DLD1 (cell line): Measurements from ENCODE around the gene LMTK2.
"Not testable (repeated sequence)": the region's sequence is repeated elsewhere in the genome, so short reads cannot be mapped to it uniquely, and the experiment has no call there.

ENCODE experiments used
- in situ Hi-C: cut with HindIII; loops from 2 replicates; pipeline ENCODE4 v1.10.0; 2017; ENCODE audit warnings: low sequenced_read_pairs

LMTK2 gene

DNA sequence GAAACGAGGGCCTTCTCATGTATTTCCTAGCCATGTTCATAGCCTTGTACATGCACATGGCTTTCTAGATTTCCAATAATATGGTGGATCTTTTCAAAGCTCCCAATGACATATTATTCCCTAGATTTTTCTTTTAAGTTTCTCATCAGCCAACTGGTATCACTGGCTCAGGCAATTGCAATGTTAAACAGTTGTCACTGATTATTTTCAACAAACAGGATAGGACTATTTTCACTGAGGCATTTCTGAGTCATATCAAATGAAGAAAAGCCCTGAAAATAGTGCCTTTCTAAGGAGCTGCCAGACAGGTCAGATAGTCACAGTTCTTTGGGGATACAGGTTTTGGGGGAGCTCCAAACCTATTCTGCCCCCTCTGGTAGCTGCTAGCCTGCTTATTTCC, 4.5 kb upstream of the LMTK2 start:
- in situ Hi-C loops: no loop called here

DNA sequence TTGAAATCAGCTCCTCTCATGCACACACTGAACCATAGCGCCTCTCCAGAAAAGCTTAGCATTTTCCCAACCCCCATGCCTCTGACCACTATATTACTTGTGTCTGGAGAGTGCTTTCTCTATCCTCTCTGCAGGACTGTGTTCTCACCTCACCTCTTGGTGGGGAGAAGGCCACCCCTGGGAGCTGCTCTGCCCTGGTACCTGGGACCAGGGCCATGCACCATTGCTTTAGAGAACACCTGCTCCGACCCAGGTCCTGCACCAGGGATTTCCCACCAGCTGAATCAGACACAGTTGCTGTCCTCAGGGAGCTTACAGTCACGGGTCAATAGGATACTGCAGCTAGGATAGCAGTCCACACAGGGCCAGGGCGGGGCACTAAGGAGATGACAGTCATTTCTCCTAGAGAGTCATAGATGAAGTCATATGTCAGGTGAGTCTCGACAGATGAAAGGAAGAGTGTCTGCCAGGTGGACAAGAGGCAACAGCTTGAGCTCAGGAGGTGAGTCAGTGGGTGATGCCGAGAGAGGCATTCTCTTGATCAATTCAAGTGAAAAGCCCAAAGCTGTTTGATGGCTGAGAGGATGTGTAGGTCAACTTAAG, 619 bp upstream of the LMTK2 start:
- in situ Hi-C loops: no loop called here

DNA sequence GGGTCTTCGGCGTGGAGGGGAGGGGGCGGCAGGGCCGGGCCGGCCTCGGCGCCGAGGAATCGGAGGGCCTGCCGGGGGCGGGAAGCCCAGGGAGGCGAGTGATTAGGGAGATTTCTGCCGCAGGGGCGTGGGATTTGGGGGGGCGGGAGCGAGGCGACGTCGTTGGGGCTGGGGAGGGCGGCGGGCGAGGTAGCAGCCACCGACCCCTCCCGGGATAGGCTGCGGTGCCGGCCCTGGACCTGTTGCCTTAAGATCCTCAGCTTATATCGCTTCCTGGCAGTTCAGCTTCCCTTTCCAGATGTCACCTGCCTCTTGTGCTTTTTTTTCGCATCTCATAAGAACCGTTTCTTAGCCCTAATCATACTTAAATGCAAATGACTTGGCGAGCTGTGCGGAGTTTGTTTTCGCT, 655 bp downstream of the LMTK2 start:
- in situ Hi-C loops: no loop called here

DNA sequence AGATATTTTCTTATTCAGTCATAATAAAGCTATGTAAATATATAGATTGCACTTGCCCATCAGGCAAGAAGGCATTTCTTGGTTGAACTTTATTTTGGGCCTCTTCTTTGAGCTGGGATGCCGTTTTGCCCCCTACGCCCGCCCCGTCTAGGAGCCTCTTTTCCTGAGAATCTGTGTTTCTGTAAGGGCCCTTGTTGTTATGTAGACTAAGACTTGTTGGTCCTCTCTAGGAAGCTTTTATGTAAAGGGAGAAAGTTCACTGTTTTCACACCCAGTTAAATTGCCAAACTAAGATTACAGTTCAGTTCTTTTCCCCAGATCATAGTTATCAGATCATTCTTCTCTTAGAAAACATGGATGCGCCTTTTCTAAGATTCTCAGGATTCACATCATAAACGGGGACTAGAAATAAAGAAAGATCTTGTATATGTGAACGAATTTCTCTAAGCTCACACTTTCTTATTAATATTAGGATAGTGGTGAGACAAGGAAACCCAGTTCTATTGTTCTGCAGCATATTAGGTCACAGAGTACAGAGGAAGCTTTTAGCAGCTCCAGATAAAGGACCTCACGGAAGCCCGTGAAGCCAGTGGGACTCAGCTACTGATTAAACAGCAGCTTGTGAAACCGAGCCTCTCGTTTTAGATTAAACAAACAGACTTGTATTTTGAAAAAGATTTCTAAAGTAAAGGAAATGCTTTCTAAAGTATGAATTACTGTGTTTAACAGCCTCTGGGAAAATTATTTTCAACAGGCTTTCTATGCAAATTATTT, 3.8 kb downstream of the LMTK2 start:
- in situ Hi-C loops: no loop called here

DNA sequence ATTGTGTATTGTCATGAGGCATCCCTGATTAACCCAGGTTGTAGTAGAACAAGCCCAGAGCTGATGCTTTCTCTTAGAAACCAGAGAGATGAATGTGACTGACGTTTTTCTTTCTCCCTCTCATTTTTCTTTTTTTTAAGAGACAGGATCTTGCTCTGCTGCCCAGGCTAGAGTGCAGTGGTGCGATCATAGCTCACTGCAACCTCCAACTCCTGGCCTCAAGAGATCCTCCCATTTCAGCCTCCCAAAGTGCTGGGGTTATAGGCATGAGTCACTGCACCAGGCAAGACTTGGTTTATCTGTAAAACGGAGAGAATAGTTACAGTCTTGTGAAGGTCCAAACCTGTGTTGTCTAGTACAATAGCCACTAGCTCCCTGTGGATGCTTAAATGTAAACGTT, 5.4 kb downstream of the LMTK2 start:
- in situ Hi-C loops: no loop called here

DNA sequence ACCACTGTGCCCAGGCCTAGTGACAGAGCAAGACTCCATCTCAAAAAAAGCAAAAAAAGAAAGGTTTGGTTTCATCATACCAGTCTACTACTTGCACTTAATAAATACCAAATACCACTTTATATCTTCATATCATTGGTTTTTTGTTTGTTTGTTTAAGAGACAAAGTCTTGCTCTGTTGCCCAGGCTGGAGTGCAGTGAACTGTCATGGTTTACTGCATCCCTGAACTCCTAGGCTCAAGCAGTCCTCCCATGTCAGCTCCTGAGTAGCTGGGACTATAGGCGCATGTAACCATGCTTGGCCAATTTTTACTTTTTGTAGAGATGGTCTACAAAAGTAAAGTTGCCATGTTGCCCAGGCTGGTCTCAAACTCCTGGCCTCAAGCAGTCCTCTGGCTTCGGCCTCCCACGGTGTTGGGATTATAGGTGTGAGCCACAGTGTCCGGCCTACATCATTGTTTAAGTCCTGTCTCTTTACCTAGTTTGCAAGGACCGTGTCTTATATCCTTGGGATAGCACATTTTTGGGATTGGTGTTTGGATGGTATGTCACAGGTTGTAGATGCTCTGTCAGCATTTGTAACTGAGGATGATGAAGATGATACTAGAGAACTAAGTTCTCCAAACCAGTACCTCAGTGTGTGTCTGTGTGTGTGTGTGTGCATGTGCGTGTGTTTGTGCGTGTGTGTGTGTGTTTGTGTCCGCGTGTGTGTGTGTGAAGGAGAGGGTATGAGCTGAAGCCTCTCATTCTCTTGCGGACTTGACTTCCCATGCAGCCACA, 9.3 kb downstream of the LMTK2 start:
- in situ Hi-C loops: no loop called here

DNA sequence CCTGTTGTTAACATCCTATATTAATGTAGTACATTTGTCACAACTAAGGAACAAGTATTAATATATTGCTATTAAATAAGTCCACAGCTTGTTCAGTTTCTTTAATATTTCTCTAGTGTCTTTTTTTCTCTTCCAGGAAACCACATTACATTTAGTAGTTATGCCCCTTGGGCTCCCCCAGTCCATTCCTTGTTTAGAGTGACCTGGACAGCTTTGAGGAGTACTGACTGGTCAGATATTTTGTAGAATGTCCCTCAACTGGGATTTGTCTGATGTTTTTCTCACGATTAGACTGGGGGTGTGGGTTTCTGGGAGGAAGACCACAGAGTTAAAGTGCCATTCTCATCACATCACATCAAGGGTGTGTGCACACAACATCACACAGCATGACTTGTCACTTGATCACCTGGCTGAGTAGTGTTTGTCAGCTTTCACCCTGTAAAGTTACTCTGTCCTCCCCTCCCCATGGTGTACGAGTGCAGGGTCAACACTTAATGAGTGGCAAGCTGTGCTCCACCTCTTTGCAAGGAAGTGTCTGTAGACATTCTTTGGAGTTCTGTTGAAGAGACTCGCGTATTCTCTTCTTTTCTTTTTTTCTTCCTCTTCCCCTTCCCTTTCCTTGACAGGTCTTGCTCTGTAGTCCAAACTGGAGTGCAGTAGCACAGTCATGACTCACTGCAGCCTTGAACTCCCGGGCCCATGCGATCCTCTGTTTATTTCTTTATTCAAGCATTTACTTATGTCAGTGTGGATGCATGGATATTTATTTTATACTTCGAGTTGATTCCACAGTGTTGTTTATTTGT, 10.2 kb downstream of the LMTK2 start:
- in situ Hi-C loops: no loop called here

DNA sequence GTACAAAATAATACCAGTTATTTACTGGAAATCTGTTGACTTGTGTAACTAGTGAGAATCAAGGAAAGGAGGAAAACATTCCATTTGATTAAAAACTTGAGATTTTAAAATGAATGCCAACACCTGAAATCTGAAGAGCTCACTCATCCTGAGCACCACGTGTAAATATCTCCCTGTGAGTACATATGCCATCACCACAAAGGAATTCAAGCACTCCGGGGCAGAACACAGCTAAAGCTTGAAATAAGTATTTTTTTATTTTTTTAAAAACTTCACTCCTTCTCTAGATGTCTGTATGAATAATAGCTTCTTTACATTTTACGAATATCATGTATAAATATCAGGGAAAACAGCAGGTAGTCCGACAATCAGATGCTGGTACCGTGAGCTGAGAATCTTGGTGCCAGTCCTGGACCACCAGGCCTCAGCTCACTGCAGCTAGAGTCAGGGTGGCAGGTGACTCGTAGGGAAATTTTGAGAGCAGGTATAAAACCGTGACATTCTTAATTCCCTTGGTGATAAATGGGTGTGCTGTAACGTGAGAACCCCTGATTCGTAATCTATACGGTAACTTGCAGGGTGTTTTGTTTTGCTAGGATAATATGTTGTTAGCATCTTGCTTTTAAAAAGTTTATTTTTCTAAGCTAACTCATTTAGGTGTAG, 12.7 kb downstream of the LMTK2 start:
- in situ Hi-C loops: no loop called here

DNA sequence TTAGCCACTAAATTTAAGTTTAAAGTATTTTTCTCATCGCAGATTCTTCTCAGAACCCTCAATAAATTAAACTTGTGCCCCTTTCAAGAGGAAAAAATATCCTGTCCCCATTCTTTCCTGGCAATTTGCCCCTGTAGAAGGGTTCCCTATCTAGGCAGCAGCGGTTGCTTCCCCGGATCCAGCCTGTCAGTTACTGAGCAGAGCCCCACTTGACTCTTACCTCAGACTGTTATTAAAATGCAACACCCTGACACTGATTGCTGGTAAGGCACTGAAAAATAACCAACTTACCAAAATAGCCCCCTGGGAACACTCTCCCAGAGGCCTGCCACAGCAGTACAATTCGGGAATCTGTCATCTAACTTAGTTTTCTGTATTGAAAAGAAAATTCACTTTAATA, 13.9 kb downstream of the LMTK2 start:
- in situ Hi-C loops: no loop called here

DNA sequence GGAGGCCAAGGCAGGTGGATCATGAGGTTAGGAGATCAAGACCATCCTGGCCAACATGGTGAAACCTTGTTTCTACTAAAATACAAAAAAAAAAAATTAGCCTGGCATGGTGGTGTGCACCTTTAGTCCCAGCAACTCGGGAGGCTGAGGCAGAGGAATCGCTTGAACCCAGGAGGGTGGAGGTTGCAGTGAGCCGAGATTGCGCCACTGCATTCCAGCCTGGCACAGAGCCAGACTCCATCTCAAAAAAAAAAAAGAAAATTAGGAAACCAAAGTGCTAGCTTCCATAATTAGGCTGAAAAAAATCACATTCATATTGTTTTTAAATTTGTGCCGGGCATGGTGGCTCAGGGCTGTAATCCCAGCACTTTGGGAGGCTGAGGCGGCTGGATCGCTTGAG, 14.7 kb downstream of the LMTK2 start:
- in situ Hi-C loops: not testable (repeated sequence)

DNA sequence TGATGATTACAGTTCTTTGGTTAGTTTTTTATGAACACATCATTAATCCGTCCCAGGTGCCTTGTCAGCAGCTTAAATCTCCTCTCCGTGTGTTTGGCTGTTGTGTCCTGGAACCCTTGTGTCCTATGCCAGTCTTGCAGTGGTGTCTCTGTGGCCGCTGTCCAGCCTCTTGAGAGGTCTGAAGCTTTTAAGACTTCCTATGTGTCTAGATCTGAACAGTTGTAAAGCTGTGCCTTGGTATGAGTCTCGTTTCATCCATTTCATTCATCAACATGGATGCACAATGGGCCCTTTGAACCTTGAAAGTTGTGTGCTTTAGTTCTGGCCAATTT, 16.7 kb downstream of the LMTK2 start:
- in situ Hi-C loops: no loop called here

DNA sequence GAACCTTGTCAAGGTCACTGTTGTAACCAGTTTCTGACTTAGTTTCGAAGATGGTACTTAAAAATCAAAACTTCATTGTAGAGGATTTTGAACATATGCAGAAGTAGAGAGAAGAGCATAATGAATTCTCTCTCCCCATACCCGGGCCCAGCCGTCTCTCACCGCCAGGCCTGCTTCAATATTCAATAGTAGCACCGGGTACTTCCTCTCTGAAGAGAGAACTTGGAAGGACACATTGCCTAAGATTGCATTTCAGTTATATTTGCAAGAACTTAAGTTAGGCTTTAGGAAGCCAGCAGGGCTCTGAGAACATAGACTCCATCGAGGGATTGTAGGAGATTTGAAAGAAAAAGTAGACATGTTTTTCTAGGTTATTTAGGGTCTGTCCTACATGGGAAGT, 19.1 kb downstream of the LMTK2 start:
- in situ Hi-C loops: no loop called here

DNA sequence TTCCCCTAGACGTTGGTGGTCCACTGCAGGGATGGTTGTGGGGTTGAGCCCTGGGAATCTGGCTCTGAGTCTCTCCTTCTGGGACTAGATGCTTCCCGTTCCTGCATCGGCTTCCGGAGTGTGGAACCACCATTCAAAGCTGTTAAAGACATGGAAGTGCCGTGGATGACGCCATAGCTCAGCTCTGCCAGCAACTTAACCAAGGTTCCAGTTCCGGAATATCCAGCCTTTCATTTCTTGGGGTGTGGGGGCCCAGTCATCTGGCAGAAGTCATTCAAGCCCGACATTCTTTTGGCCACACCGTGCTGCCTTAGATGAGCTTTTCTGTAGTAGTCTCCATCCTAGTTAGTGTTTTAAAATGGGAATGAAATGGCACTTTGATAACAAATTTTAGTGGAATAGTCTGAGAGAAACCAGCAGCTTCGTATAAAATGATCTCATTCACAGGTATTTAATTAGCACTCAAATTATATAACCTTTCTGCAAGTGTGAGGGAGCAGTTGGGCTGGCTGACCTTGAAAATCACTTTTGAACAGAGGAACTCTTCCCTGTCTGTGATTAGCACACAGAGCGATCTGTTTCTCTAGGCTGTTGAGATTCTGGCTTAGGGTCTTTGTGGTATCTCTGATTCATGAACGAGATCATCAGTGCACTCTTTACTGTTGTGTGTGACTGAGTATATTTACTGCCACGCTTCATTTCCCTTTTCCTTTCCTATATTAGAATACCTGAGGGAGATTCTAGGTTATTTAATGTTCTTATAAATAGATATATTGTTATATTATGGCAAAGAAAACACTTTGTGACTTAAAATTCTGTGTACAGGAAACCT, 19.9 kb downstream of the LMTK2 start:
- in situ Hi-C loops: no loop called here

DNA sequence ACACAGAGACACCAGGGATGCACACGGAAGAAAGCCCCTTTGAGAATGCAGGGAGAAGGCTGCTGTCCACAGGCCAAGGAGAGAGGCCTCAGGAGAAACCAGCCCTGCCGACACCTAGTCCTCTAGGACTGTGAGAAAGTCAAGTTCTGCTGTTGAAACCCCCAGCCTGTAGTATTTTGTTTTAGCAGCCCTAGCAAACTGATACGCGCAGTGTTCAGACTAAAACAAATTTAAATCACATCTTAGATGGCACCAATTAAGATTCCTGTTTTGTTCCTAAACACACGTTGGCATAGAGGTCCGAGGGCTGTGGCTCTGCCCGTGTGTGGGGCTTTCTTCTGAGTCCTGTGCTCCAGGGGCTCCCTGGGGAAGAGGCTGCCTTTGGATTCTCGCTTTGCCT, 21.7 kb downstream of the LMTK2 start:
- in situ Hi-C loops: no loop called here

DNA sequence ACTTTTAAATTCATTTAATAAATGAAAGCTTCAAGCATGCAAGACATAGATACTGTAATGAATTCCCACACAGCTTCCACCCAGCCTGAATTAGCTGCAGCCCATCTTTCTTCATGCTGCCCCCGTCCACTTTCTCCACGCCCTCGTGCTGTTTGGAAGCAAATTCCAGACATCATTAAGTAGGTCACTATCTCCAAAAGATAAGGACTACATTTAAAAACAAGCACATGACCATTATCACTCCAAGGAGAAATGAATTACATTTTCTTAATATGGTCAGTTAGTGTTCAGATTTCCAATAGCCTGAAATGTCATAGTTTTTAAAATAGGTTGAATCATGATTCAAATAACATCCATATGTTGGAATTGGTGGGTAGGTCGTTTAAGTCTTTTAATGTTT, 24.3 kb downstream of the LMTK2 start:
- in situ Hi-C loops: no loop called here

DNA sequence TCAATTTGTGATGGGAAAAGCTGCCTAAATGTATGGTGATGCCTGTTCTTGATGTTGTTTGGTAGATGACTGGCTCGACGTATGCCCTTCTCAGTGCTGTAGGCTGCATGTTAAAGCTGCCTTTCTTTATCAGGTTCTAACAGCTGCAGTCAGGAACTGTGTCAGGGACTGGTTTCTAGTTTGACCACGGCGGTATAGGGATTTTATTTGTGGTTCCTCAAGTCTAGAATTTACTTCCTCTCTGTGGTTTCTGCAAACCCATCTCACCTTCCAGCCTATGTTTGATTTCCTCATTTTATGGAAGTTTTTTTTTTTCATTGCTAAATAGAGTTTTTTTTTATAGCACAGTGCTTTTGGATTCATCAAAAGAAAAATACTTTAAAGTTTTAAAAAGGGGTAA, 26.5 kb downstream of the LMTK2 start:
- in situ Hi-C loops: no loop called here

DNA sequence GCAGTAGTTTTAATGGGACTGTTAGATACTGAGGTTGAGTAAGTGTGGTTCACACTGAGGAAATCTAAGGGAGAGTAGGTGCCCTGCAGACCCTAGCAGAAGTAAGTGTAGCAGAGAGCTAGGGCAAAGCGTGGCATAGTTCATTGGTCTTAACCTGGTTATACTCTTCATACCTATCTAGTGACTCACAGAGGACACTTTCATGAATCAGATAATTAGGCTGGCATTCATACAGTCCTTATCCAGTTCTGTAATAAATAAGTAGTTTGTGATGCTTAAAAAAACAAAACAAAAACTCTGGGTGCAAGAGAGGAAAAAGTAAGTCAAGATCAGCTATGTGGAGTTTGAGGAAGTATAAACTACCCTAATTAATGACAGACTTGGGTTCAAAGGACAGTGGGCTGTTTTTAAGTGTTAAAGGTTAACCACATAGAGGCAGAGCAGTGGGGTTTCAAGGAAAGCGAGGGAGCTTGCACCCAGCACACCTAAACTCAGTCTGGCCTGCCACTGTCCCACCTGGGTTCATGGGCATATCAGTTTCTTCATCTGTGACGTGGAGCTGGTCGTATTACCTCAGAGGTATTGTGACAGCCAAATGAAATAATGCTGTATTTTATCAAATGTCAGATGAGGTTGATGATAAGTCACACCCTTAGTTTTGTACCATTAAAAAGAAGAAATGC, 27.1 kb downstream of the LMTK2 start:
- in situ Hi-C loops: no loop called here

DNA sequence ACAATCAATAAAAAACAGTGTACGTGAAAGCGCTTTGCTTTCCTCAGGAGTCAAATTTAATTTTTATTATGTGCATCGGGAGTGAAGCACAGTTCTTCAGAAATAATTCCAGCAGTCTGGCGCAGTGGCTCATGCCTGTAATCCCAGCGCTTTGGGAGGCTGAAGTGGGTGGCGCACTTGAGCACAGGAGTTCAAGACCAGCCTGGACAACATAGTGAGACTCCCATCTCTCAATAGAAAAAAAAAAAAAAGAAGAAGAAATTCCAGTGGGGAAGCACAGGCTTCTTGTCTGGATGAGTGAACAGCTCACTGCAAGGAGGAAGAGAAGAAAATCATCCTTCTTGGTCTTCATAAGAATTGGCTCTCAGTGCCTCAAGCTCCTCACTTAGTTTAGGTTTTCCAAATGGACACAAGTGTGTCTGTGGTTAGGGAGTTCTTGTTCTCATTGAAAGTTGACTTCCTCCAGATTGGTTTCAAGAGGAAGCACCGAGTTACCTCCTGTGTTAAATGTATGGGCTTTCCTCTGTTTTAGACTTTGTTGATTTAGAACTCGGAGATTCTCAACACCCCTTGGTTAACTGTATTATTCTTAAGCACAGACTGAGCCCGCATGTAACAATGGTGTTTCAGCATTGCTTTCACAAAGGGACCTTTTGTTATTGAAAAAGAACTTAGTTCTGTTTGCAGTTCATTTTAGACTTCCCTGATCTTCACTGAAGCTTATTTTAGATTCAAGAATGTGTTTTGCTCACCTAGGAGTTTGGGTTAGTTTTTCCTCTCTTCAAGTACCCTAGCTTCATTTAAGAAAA, 28.0 kb downstream of the LMTK2 start:
- in situ Hi-C loops: no loop called here

DNA sequence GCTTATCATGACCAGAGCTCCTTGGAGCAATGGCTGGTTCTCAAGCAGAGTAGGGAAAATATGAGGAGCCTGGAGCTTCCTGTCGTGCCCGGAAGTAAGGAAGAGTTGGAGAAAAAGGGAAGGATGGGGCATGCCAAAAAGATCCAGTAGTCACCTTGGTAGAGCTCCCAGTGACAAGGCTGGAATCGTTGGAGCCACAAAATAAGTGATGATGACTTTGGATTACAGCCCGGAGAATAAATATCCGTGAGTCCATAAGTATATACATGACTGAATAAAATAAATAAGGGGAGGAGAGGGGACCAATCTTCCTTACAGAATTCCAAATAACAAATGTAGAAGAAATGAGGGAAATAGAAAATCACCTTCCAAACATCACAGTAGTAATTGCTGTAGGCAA, 29.3 kb downstream of the LMTK2 start:
- in situ Hi-C loops: no loop called here
